Spleen (tissue), 7 donors: ENCODE results near the gene ESF1.

ENCODE experiments used
- POLR2A ChIP-seq, 3 donors: fragments of 450-650 bp; IDR thresholded peaks; one replicate each; pipeline ENCODE4 v1.5.1; 2017; ENCODE audit warnings: antibody characterized with exemption in 3 of 3, mild to moderate bottlenecking in 1 of 3
- TF ChIP-seq, protein P1 (sequence below), 11 experiments: fragments of 200-600 bp in 7 of 11; fragments of 450-650 bp in 4 of 11; sonication (generic) in 4 of 11; IDR thresholded peaks in 8 of 11; conservative IDR thresholded peaks in 3 of 11; 1 replicate in 7 of 11; 2 replicates in 4 of 11; pipeline versions ENCODE4 v1.4.0 to v1.8.0; 2016 to 2021; ENCODE audit warnings: antibody characterized with exemption in 11 of 11, inconsistent platforms in 4 of 11, mild to moderate bottlenecking in 1 of 11
- donor health status: DM: no; HTN: no; CAD: no; lungs with moderate emphysema.
- donor health status: DM: no; HTN: no; CAD: no.
- donor health status: DM: no; HTN: no; CAD: no.

GRCh38 chr20:13771853-13772453, 12.8 kb downstream of the ESF1 start:
- TF ChIP-seq, protein P1, sequence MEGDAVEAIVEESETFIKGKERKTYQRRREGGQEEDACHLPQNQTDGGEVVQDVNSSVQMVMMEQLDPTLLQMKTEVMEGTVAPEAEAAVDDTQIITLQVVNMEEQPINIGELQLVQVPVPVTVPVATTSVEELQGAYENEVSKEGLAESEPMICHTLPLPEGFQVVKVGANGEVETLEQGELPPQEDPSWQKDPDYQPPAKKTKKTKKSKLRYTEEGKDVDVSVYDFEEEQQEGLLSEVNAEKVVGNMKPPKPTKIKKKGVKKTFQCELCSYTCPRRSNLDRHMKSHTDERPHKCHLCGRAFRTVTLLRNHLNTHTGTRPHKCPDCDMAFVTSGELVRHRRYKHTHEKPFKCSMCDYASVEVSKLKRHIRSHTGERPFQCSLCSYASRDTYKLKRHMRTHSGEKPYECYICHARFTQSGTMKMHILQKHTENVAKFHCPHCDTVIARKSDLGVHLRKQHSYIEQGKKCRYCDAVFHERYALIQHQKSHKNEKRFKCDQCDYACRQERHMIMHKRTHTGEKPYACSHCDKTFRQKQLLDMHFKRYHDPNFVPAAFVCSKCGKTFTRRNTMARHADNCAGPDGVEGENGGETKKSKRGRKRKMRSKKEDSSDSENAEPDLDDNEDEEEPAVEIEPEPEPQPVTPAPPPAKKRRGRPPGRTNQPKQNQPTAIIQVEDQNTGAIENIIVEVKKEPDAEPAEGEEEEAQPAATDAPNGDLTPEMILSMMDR (IDR thresholded peaks at IDR 0.05 in 8 of 11, conservative IDR thresholded peaks at IDR 0.05 in 3 of 11) = peak in 8 of 11 experiments; percentile 20 to 55 (median 38)
- no peak for TF ChIP-seq POLR2A (IDR thresholded peaks at IDR 0.05)
